CD4-positive, alpha-beta T cell (primary cell): Measurements from ENCODE around the gene OR51B2. TPM values are rescaled to one million over a fixed set of nuclear protein-coding genes. Genes with fewer than 3 reads are reported as not detected.

Source experiments
- ATAC-seq: fragments of 200-7000 bp; cut with Tn5 transposase; one replicate; pipeline ENCODE4 v1.10.0; 2022; ENCODE audit warnings: mild to moderate bottlenecking; ENCODE audit not compliant: poor library complexity
- CTCF ChIA-PET: fragments of 350-600 bp; sonication (Branson Sonifier 250); formaldehyde crosslinking; loops from one replicate; lab custom pipeline; 2021; ENCODE audit warnings: antibody characterized with exemption, inconsistent platforms; lab: Charles Lee
- POLR2A ChIA-PET: fragments of 350-600 bp; sonication (Branson Sonifier 250); formaldehyde crosslinking; loops from one replicate; lab custom pipeline; 2021; ENCODE audit warnings: antibody characterized with exemption, inconsistent platforms; lab: Charles Lee
- DNase-seq, 14 experiments: peaks; one replicate each; pipeline ENCODE4 v3.0.0-alpha.2; 2013 to 2020; ENCODE audit warnings: mixed read lengths in 2 of 14
- H3K27ac ChIP-seq, 2 donors: one replicate each; pipeline versions ENCODE4 v1.5.1 to v1.7.0; 2013; ENCODE audit warnings: low read length in 2 of 2, low read depth in 1 of 2, mild to moderate bottlenecking in 1 of 2
- H3K27me3 ChIP-seq, 2 experiments: 1 replicate in 1 of 2; 2 replicates in 1 of 2; pipeline versions ENCODE4 v1.6.1 to v1.7.0; 2013; ENCODE audit warnings: low read length in 2 of 2, control low read depth in 1 of 2, mild to moderate bottlenecking in 1 of 2, moderate library complexity in 1 of 2; ENCODE audit not compliant: insufficient read depth in 2 of 2, control insufficient read depth in 1 of 2
- H3K36me3 ChIP-seq: one replicate; pipeline ENCODE4 v1.6.1; 2013; ENCODE audit warnings: low read length, control low read depth; ENCODE audit not compliant: insufficient read depth
- H3K4me1 ChIP-seq: one replicate; pipeline ENCODE4 v1.6.1; 2013; ENCODE audit warnings: low read length, control low read depth; ENCODE audit not compliant: insufficient read depth
- H3K4me3 ChIP-seq: one replicate; pipeline ENCODE4 v1.5.1; 2013; ENCODE audit warnings: mild to moderate bottlenecking, low read length, moderate library complexity
- H3K9me3 ChIP-seq, 2 experiments: 1 replicate in 1 of 2; 2 replicates in 1 of 2; pipeline versions ENCODE4 v1.6.1 to v1.7.0; 2013; ENCODE audit warnings: low read length in 2 of 2, mild to moderate bottlenecking in 2 of 2, control low read depth in 1 of 2, moderate library complexity in 1 of 2; ENCODE audit not compliant: control insufficient read depth in 1 of 2, insufficient read depth in 1 of 2
- H3K27ac Mint-ChIP-seq: one replicate; pipeline ENCODE4 v1.8.0; 2020; ENCODE audit warnings: mixed read lengths
- H3K27me3 Mint-ChIP-seq: one replicate; pipeline ENCODE4 v1.8.0; 2021; ENCODE audit warnings: mixed read lengths
- H3K36me3 Mint-ChIP-seq: one replicate; pipeline ENCODE4 v1.8.0; 2021; ENCODE audit warnings: low read depth, mixed read lengths
- H3K4me1 Mint-ChIP-seq: one replicate; pipeline ENCODE4 v1.8.0; 2021; ENCODE audit warnings: low read depth, mixed read lengths
- H3K4me3 Mint-ChIP-seq: one replicate; pipeline ENCODE4 v1.8.0; 2020; ENCODE audit warnings: mild to moderate bottlenecking, mixed read lengths
- H3K9me3 Mint-ChIP-seq: one replicate; pipeline ENCODE4 v1.8.0; 2020; ENCODE audit warnings: mixed read lengths
- CTCF ChIP-seq: fragments of 200-600 bp; IDR thresholded peaks from one replicate; pipeline ENCODE4 v1.8.0; 2022; ENCODE audit warnings: antibody characterized with exemption, mild to moderate bottlenecking
- intact Hi-C, 2 experiments: fragments of 100-400 bp; cut with DNase I in 1 of 2; cut with micrococcal nuclease in 1 of 2; formaldehyde crosslinking; loops; one replicate each; pipeline versions ENCODE4 v1.15.1 to v1.9.0; 2023 to 2025; cut with DNase I, micrococcal nuclease
- total RNA-seq, 174 experiments: library from RNA in 2 of 174; stranded (reverse) in 2 of 174; gene quantifications; one replicate each; pipeline ENCODE4 v1.2.3 and lab custom pipeline; 2021 to 2026

OR51B2 gene
- total RNA-seq, 2 experiments from 2014 or later: not detected

DNA sequence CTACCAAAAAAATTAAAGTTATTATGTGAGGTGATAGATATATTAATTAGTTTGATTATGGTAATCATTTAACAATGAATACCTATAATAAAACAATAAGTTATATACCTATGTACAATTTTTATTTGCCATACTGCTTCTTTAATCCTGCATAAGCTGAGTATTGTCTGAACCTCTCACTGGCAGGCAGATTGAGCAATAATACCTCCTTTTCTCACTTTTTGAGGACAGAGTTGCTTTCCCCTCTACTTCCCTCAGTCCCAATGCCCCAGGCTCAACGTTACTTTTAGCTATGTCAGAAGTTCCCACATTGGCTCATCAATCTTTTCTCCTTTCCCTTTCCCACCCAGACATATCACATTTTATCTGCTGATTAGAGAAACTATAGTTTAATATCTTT, 25.5 kb upstream of the OR51B2 start:
- no peak overlapping the region for H3K27ac Mint-ChIP-seq
- Histone ChIP-seq H3K9me3 (peaks cover 0 to 2% of the 10 kb centered on the region in 2 experiments), H3K27me3 (peaks cover 0 to 3% of the 10 kb centered on the region in 2 experiments), H3K27ac (no peak overlapping the region), H3K4me1 (no peaks in the 10 kb centered on the region), H3K36me3 (no peaks in the 10 kb centered on the region), H3K4me3 (no peak overlapping the region)
- no peaks in the 10 kb centered on the region for H3K36me3 Mint-ChIP-seq
- H3K27me3 Mint-ChIP-seq: peaks cover 19% of the 10 kb centered on the region
- H3K9me3 Mint-ChIP-seq: no peaks in the 10 kb centered on the region
- intact Hi-C loops: no loop called here
- H3K4me1 Mint-ChIP-seq: no peaks in the 10 kb centered on the region
- ChIA-PET CTCF (no interaction called here), POLR2A (no interaction called here)
- no peak overlapping the region for H3K4me3 Mint-ChIP-seq
- no peak for TF ChIP-seq CTCF
- no peak for ATAC-seq
- DNase-seq: no peak

GRCh38 chr11:5348551-5349194, 24.6 kb upstream of the OR51B2 start:
- ChIA-PET CTCF (no interaction called here), POLR2A (no interaction called here)
- Mint-ChIP-seq H3K27ac (no peak overlapping the region), H3K4me3 (no peak overlapping the region), H3K9me3 (no peaks in the 10 kb centered on the region), H3K27me3 (peaks cover 19% of the 10 kb centered on the region), H3K36me3 (no peaks in the 10 kb centered on the region), H3K4me1 (no peaks in the 10 kb centered on the region)
- Histone ChIP-seq H3K27me3 (no peaks in the 10 kb centered on the region), H3K36me3 (no peaks in the 10 kb centered on the region), H3K9me3 (no peaks in the 10 kb centered on the region), H3K27ac (no peak overlapping the region), H3K4me3 (no peak overlapping the region), H3K4me1 (no peaks in the 10 kb centered on the region)
- DNase-seq (no peak), ATAC-seq (no peak)
- no peak for TF ChIP-seq CTCF
- intact Hi-C loops: no loop called here

DNA sequence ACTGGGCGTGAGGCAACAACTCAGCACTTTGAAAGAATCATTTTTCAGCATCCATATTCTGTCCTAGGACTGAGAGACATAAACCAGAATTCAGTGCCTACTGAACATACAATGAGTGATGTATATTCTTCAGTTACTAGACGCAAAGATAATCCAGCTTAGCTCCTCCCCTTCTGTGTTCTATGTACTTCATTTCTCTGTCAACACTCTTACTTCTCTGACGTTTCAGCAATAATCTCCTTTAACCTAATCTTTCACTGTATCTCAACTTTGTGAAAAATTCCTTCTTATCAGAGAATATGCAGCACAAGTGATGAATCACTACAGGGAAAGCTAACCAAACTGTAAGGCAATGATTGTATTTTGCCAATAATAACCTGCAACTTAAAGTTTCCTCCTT, 21.7 kb upstream of the OR51B2 start:
- H3K4me1 Mint-ChIP-seq: no peaks in the 10 kb centered on the region
- Histone ChIP-seq H3K36me3 (no peaks in the 10 kb centered on the region), H3K4me3 (no peak overlapping the region), H3K27ac (no peak overlapping the region), H3K4me1 (no peaks in the 10 kb centered on the region), H3K9me3 (peaks cover 0 to 3% of the 10 kb centered on the region in 2 experiments), H3K27me3 (no peaks in the 10 kb centered on the region)
- no peaks in the 10 kb centered on the region for H3K9me3 Mint-ChIP-seq
- no peak overlapping the region for H3K4me3 Mint-ChIP-seq
- H3K27ac Mint-ChIP-seq: no peak overlapping the region
- ChIA-PET POLR2A (no interaction called here), CTCF (no interaction called here)
- ATAC-seq (no peak), DNase-seq (no peak)
- H3K27me3 Mint-ChIP-seq: peaks cover 12% of the 10 kb centered on the region
- intact Hi-C loops: no loop called here
- H3K36me3 Mint-ChIP-seq: no peaks in the 10 kb centered on the region
- no peak for TF ChIP-seq CTCF
